ENCODE data around the gene LPCAT4.

LPCAT4 gene

DNA sequence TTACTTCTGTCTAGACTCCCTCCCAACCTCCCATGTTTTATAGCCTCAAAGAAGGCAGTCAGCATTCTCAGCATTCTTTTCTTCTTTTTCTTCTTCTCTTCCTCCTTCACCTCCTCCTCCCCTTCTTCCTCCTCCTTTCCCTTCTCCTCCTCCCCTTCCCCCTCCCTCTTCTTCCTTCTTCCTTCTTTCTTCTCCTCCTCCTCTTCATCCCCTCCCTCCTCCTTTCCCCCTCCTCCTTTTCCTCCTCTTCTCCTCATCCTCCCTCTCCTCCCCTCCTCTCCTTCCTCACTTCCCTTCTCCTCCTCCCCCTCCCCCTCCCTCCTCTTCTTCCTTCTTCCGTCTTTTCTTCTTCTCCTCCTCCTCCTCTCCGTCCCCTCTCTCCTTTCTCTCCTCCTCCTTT is 3.6 kb upstream of the LPCAT4 start:
- Mint-ChIP-seq H3K36me3 (ENCODE audit: low read depth) (peaks cover 5% of the 10 kb centered on the region), H3K27ac (peak overlapping the region; percentile 48), H3K4me1 (ENCODE audit: low read depth) (peaks cover 27% of the 10 kb centered on the region), H3K4me3 (no peak overlapping the region), H3K9me3 (no peaks in the 10 kb centered on the region), H3K27me3 (no peaks in the 10 kb centered on the region)
- DNase-seq, result no peak

DNA sequence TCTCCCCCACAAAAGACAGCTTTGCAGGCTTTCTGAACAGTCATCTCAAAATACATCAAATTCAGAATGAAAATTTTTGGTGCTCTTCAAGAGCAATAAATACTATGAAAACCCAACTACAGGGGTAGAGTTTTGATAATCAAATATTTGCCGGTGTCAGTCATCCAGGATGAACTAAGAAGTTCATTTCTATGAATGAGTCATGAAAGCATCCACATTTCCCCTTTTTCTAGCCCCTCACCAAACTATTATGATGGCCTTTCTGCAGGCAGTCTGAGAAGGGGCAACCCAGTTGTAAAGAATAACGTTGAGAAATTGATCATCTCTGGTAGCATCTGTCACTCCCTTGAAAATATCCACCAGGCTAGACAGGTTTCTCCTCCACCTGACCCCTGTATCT is 3.1 kb upstream of the LPCAT4 start:
- H3K27ac Mint-ChIP-seq, result peak overlapping the region; percentile 48
- peaks cover 5% of the 10 kb centered on the region for H3K36me3 Mint-ChIP-seq (ENCODE audit: low read depth)
- no peak for DNase-seq
- no peaks in the 10 kb centered on the region for H3K9me3 Mint-ChIP-seq
- H3K27me3 Mint-ChIP-seq, result no peaks in the 10 kb centered on the region
- no peak overlapping the region for H3K4me3 Mint-ChIP-seq
- peaks cover 32% of the 10 kb centered on the region for H3K4me1 Mint-ChIP-seq (ENCODE audit: low read depth)

DNA sequence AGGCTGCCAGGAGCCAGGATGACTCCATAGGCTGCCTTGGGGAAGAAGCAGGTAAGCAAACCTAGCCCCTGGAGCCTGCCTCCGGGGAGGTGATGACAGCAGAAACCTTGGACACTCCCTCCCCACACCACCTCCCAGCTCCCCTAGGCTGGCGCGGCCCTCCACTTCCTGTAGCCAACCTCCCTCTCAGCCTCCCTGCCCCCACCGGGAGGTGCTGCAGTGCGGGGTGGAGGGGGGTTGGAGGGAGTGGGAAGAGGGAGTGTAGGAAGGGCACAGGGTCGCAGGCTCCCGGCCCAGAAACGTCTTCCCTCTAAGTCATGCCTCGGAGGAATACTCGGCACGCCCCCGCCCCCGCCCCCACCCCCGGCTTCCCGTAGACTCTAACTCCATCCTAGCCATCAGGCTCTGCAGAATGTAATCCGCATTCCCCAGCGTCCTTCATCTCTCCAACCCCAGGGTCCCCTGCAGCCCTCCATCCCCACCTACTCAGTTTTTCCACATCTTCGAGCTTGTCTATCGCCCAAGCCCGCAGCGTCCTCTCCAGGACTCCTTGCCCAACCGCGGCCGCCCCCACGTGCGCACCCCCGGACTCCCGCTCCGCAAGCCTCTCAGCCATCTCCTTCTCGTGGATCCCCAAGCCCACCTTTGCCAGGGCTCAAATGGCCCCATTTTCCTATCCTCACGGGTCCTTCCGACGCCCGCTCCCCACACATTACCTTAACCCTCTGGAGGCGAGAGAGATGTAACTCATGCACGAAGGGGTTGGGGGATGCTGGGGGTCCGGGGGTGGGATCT is 528 bp downstream of the LPCAT4 start:
- H3K4me1 Mint-ChIP-seq (ENCODE audit: low read depth), result peaks cover 37% of the 10 kb centered on the region
- peak; percentile 69 for DNase-seq
- peaks cover 36% of the 10 kb centered on the region for H3K36me3 Mint-ChIP-seq (ENCODE audit: low read depth)
- peak overlapping the region; percentile 91 for H3K27ac Mint-ChIP-seq
- H3K4me3 Mint-ChIP-seq, result peak overlapping the region; percentile 96
- no peaks in the 10 kb centered on the region for H3K27me3 Mint-ChIP-seq
- H3K9me3 Mint-ChIP-seq, result no peaks in the 10 kb centered on the region

DNA sequence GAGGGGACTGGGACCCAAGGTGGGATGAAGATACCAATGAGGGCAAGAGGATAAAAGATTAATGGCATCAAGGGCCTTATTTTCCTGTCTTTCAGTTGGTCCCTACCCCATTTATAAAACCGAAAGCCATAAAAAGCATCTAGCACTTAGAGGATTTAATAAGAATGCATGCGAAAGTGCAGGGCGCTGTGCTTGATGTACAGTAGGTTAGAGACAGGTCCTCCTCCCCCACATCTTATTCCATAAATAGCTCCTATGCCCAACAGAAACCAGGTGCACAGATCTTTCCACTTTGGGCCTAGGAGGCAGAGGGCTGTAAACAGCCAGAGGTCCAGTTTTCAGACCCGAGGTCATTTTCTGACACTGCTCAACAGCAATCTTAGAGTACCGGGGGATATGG is 1.2 kb downstream of the LPCAT4 start:
- Mint-ChIP-seq H3K4me3 (peak overlapping the region; percentile 96), H3K9me3 (no peaks in the 10 kb centered on the region), H3K27ac (peak overlapping the region; percentile 91), H3K36me3 (ENCODE audit: low read depth) (peaks cover 42% of the 10 kb centered on the region), H3K4me1 (ENCODE audit: low read depth) (peaks cover 37% of the 10 kb centered on the region), H3K27me3 (no peaks in the 10 kb centered on the region)
- no peak for DNase-seq

DNA sequence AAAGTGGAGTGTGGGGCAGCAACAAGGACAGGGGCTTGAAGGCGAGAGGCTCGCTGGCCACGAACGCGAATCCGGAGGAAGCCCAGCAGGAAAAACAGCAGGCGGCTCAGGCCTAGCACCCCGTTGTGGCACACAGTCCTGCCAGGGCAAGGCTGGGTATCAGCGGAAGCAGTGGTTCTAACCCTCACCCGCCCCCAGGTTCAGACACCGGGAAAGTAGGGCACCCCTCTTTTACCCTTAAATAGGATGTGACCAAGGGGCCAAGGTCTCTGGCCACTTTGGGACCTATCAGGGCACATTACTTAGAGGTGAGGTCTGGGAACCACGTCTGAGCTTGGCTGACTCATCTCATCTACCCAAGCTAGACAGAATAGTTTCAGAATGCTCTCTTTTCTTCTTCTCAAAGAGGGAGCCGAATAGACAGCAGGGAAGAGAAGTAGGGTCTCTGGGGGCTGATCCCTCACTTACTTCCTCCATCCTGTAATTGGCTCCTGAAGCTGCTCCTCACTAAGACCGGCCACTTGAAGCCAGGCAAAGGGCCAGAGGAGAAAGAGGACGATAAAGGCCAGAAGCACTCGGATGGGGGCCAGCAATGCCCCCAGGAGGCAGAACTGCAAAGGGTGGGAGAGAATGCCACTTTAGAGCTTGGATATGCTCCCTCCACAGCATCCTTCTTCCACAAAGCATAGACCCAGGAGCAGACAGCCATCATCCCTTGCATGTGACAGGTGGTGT is 1.7 kb downstream of the LPCAT4 start:
- peaks cover 34% of the 10 kb centered on the region for H3K4me1 Mint-ChIP-seq (ENCODE audit: low read depth)

DNA sequence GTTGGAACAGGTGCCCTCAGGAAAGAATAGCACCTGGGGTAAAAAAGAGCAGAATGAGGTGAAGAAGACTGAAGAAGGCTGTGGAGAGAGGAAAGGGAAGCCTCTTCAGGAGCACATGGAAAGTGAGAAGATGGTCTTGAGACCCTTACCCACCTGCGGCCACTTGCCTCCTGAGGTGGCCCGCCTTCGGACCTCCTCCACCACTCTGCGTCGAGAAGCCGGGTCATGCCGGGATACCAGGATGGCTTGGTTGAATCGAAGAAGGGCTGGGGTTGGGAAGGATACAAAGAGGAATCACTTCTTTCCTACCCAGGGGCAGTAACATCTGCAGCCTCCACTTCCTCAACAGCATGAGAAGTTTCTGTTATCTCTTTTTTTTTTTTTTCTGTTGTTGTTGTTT is 3.0 kb downstream of the LPCAT4 start:
- DNase-seq, result no peak
- peaks cover 25% of the 10 kb centered on the region for H3K4me1 Mint-ChIP-seq (ENCODE audit: low read depth)
- H3K36me3 Mint-ChIP-seq (ENCODE audit: low read depth), result peaks cover 59% of the 10 kb centered on the region
- H3K27ac Mint-ChIP-seq, result peak overlapping the region; percentile 47
- no peak overlapping the region for H3K4me3 Mint-ChIP-seq
- no peaks in the 10 kb centered on the region for H3K27me3 Mint-ChIP-seq
- H3K9me3 Mint-ChIP-seq, result no peaks in the 10 kb centered on the region

More for the DNA sequence above, 1.7 kb downstream of the LPCAT4 start:
- H3K27ac Mint-ChIP-seq, result peak overlapping the region; percentile 68
- peak; percentile 46 for DNase-seq
- H3K4me3 Mint-ChIP-seq, result peak overlapping the region; percentile 96
- H3K36me3 Mint-ChIP-seq (ENCODE audit: low read depth), result peaks cover 47% of the 10 kb centered on the region
- no peaks in the 10 kb centered on the region for H3K9me3 Mint-ChIP-seq
- no peaks in the 10 kb centered on the region for H3K27me3 Mint-ChIP-seq

DNA sequence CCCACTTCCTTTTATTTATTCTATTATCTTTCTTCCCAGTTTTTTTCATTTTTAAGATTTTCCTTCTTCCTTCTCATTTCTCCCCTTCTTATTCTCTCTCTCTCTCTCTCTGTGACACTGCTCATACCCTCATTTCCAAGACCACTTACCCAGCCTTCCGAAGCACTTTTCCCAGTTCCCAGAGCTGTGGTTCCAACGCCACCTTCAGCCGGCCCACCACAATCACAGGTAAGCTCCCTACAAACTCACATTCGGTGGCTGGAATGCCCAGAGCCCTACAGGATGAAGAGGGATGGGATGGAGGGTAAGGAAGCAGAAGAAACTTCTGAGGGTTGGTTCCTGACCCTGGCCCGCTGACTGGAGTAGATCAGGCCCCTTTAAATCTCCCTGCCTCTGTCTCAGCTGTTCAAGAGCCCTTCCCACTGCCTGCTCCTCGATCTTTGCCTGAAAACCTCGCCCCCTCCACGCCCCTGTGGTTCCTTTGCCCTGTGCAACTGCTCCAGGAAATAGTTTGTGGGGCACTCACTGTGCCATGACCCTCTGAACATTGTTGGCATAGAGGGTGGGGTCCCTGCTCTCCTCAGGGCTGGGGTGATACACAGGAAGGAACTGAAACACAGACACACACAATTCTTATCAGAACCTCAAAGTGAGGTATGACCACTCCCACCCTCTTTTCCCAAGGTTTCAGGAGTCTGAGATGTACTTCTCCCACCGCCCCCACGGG is 4.8 kb downstream of the LPCAT4 start:
- no peaks in the 10 kb centered on the region for H3K27me3 Mint-ChIP-seq
- H3K36me3 Mint-ChIP-seq (ENCODE audit: low read depth), result peaks cover 75% of the 10 kb centered on the region
- H3K9me3 Mint-ChIP-seq, result no peaks in the 10 kb centered on the region
- no peak overlapping the region for H3K4me3 Mint-ChIP-seq
- DNase-seq, result no peak
- peaks cover 16% of the 10 kb centered on the region for H3K4me1 Mint-ChIP-seq (ENCODE audit: low read depth)
- H3K27ac Mint-ChIP-seq, result peak overlapping the region; percentile 50

DNA sequence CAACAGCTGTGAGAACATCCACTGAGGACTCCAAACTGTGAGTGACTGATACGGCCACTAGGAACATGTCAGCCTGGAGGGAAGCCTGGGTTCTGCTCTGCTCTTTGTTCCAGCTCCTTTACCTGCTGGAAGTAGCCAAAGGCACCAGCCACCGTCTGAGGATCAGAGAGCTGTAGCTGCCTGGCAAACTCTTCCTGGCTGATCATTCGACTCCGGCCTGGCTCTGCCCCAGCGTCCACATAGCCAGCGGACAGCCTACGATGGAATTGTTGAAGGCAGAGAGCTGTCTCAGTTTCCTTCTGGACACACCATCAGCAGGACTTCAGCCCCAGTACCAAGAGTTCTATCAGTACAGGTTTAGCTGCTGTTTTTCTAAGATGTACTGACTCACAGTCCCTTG is 5.7 kb downstream of the LPCAT4 start:
- Mint-ChIP-seq H3K27ac (no peak overlapping the region), H3K27me3 (no peaks in the 10 kb centered on the region), H3K9me3 (no peaks in the 10 kb centered on the region), H3K36me3 (ENCODE audit: low read depth) (peaks cover 79% of the 10 kb centered on the region), H3K4me1 (ENCODE audit: low read depth) (peaks cover 16% of the 10 kb centered on the region), H3K4me3 (no peak overlapping the region)
- no peak for DNase-seq

DNA sequence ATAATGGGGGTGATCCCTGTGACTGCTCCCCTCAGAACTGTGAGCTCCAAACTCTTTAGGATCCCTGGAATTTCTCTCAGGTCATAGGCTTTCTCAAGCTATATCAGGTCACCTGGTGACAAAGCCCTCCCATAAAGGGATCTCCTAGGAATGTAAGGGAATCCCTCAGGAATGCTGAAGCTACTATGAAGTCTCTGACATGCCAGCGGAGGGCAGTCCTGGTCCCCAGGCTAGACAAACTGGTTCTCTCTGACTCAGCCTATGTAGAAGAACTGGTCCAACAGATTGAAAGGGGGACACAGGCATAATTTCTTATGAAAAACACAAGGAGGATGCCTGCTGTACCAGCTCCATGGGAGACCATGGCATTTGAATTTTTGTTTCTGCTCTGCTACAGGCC is 6.7 kb downstream of the LPCAT4 start:
- Mint-ChIP-seq H3K4me1 (ENCODE audit: low read depth) (peaks cover 7% of the 10 kb centered on the region), H3K4me3 (no peak overlapping the region), H3K36me3 (ENCODE audit: low read depth) (peaks cover 88% of the 10 kb centered on the region), H3K27me3 (no peaks in the 10 kb centered on the region), H3K9me3 (no peaks in the 10 kb centered on the region), H3K27ac (no peak overlapping the region)
- no peak for DNase-seq

DNA sequence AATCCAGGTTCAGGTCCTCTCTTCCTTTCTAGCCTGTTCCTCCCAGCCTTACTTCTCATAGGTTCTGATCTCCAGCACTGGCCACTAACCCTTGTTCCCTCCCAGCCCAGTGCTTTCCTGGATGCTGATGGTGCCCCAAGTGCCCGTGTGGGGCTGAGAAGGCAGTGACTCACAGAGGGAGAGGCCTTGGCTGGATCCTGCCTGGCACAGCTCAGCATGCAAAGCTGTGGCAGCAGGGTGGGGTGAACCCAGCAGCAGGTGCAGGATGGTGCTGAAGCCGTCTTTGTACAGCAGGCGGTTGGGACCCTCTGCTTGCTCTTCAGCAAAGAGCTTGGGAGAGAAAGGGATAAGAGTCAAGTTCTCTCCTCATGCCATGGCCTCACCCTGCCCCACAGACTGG is 7.6 kb downstream of the LPCAT4 start:
- Mint-ChIP-seq H3K36me3 (ENCODE audit: low read depth) (peaks cover 91% of the 10 kb centered on the region), H3K9me3 (no peaks in the 10 kb centered on the region), H3K27me3 (no peaks in the 10 kb centered on the region), H3K4me1 (ENCODE audit: low read depth) (no peaks in the 10 kb centered on the region), H3K4me3 (no peak overlapping the region), H3K27ac (peak overlapping the region; percentile 55)
- DNase-seq, result no peak

DNA sequence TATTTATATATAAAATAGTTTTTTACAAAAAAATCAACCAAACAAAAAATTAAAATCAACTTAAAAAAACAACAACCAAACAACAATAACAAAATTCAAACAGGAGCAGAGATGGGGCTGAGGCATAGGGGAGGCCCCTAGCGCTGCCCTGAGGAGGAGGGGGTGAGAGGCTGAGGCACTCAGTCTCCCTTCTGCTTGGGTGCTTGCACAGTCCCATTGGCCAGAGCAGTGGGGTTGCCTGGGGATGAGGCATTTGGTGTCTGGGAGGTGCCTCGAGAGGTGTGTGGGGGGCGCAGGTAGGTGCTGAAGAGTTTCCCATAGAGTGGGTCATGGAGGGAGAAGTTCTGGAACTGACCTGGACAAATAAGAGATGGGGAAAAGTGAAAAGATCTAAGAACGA is 8.0 kb downstream of the LPCAT4 start:
- H3K4me3 Mint-ChIP-seq, result no peak overlapping the region
- no peaks in the 10 kb centered on the region for H3K9me3 Mint-ChIP-seq
- peaks cover 92% of the 10 kb centered on the region for H3K36me3 Mint-ChIP-seq (ENCODE audit: low read depth)
- no peaks in the 10 kb centered on the region for H3K4me1 Mint-ChIP-seq (ENCODE audit: low read depth)
- peak overlapping the region; percentile 27 for H3K27ac Mint-ChIP-seq
- no peaks in the 10 kb centered on the region for H3K27me3 Mint-ChIP-seq
- DNase-seq, result no peak

DNA sequence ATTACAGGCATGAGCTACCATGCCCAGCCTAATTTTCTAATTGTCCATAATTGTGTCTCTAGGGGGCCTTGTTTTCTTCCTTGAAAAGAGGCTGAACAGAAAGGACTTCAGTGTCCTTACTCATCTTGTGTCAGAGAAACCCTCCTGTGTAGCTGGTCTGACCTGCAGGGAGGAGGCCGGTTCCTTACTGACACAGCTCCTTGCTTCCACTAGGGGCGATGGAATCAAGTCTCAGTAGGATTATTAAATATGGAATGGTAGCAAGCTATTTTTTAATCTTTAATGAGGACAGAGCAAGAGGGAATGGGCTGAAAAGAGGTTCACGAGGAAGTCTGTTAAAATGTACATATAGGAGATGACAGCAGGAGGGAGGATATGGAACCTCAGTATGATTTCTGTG is 8.6 kb downstream of the LPCAT4 start:
- no peak for DNase-seq
- Mint-ChIP-seq H3K27ac (peak overlapping the region; percentile 44), H3K27me3 (no peaks in the 10 kb centered on the region), H3K9me3 (no peaks in the 10 kb centered on the region), H3K4me1 (ENCODE audit: low read depth) (no peaks in the 10 kb centered on the region), H3K36me3 (ENCODE audit: low read depth) (peaks cover 91% of the 10 kb centered on the region), H3K4me3 (no peak overlapping the region)

DNA sequence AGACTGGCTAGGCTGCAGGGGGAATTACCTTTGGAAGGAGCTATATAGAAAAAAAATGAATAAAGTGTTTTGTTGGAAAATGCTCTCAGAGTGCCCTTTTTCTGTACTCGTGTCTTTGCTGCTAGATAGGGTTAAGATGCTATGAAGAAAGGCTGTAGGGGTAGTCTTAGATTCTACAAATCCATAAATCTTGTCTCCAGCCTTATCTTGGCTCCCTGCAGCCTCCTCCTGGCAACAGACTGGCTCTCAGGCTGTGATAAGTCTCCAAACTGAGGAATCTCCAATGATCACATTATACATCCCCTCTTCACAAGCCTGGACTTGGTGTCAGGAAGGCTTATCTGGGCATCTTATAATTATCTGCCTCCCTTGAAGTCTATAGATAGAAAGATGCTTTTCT is 9.3 kb downstream of the LPCAT4 start:
- Mint-ChIP-seq H3K36me3 (ENCODE audit: low read depth) (peaks cover 86% of the 10 kb centered on the region), H3K27me3 (no peaks in the 10 kb centered on the region), H3K4me3 (no peak overlapping the region), H3K4me1 (ENCODE audit: low read depth) (no peaks in the 10 kb centered on the region), H3K9me3 (no peaks in the 10 kb centered on the region), H3K27ac (peak overlapping the region; percentile 20)
- no peak for DNase-seq

DNA sequence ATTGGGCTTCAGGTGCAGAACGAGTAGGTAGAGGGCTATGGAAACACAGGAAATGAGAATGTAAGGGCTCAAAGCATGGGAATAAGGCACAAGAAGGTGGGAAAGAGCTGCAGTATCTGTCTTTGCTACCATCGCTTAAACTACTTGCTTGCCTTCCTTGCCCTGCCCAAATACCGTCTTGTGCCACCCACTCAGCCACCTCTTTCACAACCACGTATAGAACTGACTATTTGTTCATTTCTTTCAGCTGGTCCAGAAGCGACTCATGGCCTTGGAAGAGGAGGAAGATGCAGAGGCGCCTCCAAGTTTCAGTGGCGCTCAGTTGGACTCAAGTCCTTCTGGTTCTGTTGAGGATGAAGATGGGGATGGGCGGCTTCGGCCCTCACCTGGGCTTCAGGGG is 11.8 kb downstream of the LPCAT4 start:
- Mint-ChIP-seq H3K4me3 (no peak overlapping the region), H3K27ac (no peak overlapping the region), H3K4me1 (ENCODE audit: low read depth) (no peaks in the 10 kb centered on the region), H3K9me3 (no peaks in the 10 kb centered on the region), H3K36me3 (ENCODE audit: low read depth) (peaks cover 65% of the 10 kb centered on the region), H3K27me3 (no peaks in the 10 kb centered on the region)
- DNase-seq, result no peak

DNA sequence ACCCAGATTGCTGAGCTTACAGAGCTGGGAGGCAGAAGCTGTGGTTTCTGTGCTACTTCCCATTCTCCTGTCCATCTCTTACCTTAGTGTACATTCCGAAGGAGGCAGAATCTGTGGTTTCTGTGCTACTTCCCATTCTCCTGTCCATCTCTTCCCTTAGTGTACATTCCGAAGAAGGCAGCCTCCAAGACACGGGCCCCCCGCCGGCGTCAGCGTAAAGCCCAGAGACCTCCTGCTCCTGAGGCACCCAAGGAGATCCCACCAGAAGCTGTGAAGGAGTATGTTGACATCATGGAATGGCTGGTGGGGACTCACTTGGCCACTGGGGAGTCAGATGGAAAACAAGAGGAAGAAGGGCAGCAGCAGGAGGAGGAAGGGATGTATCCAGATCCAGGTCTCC is 12.7 kb downstream of the LPCAT4 start:
- no peak overlapping the region for H3K27ac Mint-ChIP-seq
- H3K4me3 Mint-ChIP-seq, result no peak overlapping the region
- H3K36me3 Mint-ChIP-seq (ENCODE audit: low read depth), result peaks cover 55% of the 10 kb centered on the region
- H3K4me1 Mint-ChIP-seq (ENCODE audit: low read depth), result no peaks in the 10 kb centered on the region
- H3K27me3 Mint-ChIP-seq, result no peaks in the 10 kb centered on the region
- H3K9me3 Mint-ChIP-seq, result no peaks in the 10 kb centered on the region
- DNase-seq, result no peak
